Fibroblast of villous mesenchyme (primary cell): Measurements from ENCODE around the gene CLEC12A. TPM values are rescaled to one million over a fixed set of nuclear protein-coding genes. Genes with fewer than 3 reads are reported as not detected.

ENCODE experiments used
- DNase-seq: peaks from one replicate; pipeline ENCODE4 v3.0.0-alpha.2; 2010; ENCODE audit warnings: low read depth
- H3K4me3 ChIP-seq: 2 replicates; pipeline ENCODE4 v1.5.1; 2011; ENCODE audit warnings: low read depth, mild to moderate bottlenecking, low read length
- total RNA-seq: library from RNA; depleted of rRNA; stranded (reverse); fragments of >200 nt; gene quantifications from 2 replicates; pipeline ENCODE4 v1.2.3, GENCODE V29; 2012
- TF ChIP-seq, protein P1 (sequence below): IDR thresholded peaks from 2 replicates; pipeline ENCODE4 v1.5.1; 2012; ENCODE audit warnings: low read depth, mild to moderate bottlenecking, low read length; ENCODE audit not compliant: insufficient read depth

Gene CLEC12A
- total RNA-seq = not detected in 2 replicates

DNA sequence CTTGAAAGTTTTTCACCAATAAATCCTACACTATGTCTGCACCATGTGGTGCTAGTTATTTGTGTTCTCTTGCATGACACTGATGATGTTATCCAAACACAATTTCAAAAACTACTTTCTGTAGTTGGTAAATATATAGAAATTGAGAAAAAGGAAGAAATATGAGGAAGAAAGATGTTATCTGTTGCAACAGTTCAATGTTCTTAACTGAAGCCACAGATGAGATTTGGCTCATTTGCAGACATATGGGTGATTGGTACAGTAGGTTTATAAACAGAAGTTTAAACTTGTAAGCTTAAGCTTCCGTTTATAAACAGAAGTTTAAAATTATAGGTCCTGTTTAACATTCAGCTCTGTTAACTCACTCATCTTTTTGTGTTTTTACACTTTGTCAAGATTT is at the start of gene CLEC12A:
Gene CLEC12A (plus strand): TSS at position 229 of the 400 bp plus-strand sequence. CDS start 188 bp downstream, outside the sequence.
- TF ChIP-seq, protein P1, sequence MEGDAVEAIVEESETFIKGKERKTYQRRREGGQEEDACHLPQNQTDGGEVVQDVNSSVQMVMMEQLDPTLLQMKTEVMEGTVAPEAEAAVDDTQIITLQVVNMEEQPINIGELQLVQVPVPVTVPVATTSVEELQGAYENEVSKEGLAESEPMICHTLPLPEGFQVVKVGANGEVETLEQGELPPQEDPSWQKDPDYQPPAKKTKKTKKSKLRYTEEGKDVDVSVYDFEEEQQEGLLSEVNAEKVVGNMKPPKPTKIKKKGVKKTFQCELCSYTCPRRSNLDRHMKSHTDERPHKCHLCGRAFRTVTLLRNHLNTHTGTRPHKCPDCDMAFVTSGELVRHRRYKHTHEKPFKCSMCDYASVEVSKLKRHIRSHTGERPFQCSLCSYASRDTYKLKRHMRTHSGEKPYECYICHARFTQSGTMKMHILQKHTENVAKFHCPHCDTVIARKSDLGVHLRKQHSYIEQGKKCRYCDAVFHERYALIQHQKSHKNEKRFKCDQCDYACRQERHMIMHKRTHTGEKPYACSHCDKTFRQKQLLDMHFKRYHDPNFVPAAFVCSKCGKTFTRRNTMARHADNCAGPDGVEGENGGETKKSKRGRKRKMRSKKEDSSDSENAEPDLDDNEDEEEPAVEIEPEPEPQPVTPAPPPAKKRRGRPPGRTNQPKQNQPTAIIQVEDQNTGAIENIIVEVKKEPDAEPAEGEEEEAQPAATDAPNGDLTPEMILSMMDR = no peak
- DNase-seq = peak; percentile 5
- H3K4me3 ChIP-seq = no peak within 1 kb of the TSS

DNA sequence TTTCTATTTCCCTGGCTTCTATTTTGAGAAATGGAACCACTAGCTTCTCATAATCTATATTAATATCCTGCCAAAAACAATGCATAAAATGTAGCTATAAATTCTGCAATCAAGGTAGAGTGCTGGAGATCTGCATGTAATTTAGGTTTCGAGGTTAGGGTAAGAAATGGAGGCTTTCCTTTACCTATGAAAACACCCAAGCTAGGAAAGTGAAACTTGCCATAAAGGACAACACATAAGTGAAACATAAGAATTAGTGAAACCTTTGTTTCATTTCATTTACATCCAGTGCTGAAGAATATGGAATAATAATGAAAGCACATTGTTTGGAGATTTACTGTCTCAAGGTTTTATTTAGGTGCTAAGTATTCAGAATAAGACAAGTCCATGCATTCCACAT is 48.8 kb upstream of the CLEC12A start:
- no peak overlapping the region for H3K4me3 ChIP-seq
- DNase-seq = no peak
- TF ChIP-seq, protein P1 = no peak

DNA sequence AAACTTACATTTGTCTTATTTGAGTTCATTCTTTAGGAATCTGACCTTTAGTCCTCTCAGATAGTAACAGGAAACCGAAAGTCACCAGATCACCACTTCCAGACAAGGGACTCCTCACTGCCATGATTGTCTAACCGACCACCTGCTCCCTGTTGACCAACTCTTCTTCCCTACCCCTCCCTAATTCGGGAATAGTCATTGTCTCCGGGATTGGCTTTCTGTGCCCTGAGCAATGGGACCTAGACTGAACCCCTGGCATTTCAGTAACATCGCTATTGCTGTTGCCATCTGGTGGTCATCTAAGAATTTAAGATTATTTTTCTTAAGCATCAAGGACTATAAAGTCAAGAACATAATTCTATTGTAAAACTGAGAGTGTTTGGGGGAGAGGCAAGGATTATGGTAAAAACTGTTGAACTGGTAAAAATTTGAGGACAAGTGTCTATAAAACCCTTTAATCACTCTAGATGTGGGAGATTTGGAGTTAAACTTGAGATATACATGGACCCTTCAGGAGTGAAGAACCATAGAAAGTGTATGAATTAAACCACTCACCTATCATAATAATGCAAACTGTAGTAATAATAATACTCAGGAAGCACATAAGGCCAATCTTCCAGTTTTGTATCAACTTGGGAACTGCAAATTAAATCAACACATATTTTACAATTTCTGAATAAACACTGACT is 45.4 kb upstream of the CLEC12A start:
- peak; percentile 57 for DNase-seq
- TF ChIP-seq, protein P1 = peak; percentile 60
- H3K4me3 ChIP-seq = peak overlapping the region; percentile 34

DNA sequence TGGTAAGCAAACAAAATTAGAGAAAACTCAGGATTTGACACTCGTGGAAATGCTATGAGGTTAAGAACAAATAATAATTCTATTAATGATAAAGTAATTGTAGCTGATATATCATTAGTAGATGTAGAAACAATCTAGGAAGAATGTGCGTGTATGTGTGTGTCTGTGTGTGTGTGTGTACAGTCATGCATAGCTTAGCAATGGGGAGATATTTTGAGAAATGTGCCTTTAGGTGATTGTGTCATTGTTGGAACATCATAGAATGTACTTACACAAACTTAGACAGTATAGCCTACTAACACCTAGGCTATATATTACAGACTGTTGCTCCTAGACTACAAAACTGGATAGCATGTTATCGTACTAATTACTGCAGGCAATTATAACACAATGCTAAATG is 44.3 kb upstream of the CLEC12A start:
- no peak overlapping the region for H3K4me3 ChIP-seq
- no peak for DNase-seq
- TF ChIP-seq, protein P1 = no peak

DNA sequence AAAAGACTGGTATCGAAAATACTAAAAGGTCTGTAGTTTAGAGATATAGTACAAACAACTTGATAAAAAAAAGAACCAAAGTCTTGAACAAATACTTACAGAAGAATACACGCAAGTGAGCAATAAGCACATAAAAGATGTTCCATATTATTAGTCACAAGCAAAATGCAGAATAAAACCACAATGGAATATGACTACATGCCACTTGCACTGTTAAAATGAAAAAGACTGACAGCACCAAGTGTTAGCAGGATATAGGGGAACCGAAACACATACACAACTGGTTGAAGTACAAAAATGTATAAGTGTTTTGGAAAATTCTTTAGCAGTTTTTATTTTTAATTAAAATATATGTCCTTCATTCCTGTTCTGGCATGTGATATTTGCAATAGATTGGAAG is 42.6 kb upstream of the CLEC12A start:
- no peak overlapping the region for H3K4me3 ChIP-seq
- TF ChIP-seq, protein P1 = no peak
- no peak for DNase-seq

DNA sequence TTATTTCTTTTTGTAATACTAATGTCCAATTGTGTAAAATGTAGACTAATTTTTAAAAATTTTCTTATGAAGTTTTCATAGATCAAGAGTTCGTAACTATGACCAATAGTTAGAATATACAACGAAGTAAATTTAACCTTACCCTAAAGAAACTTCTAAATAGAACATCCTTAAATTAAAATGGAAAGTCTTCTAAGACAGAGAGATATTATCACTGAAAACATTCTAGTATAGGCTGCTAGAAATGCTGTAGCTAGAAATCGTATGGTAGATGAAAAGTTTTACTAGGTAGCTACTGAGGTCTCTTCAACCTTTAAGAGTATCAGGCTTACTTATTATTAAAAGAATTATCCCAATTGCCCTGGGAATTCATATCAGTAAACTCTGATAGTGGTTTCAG is 40.0 kb upstream of the CLEC12A start:
- no peak overlapping the region for H3K4me3 ChIP-seq
- no peak for DNase-seq
- TF ChIP-seq, protein P1 = no peak

DNA sequence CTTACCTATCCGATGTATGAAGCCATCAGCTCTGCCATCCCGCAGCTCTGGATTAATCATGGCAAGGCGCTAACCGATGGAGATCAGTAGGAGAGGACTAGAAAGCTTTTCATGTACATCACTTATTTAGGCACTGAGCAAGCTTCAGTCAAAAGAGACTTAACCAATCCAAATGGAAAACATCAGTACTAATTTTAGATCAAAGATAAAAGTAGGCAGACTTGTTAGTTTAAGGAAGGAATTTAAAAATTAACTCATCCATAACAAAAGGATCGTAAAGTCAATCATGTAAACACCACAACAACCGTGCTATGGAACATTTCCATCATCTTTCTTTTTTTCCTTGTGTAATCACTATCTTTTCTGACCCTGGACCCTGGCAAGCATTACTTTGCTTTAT is 38.9 kb upstream of the CLEC12A start, which contains the start of gene CLEC2A:
Gene CLEC2A (minus strand): TSS at position 101 of the 400 bp plus-strand sequence. CDS start 41 bp downstream, at position 60.
- TF ChIP-seq, protein P1 = no peak
- no peak within 1 kb of the TSS for H3K4me3 ChIP-seq
- DNase-seq = no peak
